ENCODE data around the gene PCDHGA8. TPM values are rescaled to one million over a fixed set of nuclear protein-coding genes. Genes with fewer than 3 reads are reported as not detected.
"Not testable (repeated sequence)": the region's sequence is repeated elsewhere in the genome, so short reads cannot be mapped to it uniquely, and the experiment has no call there.

Gene PCDHGA8
- polyA plus RNA-seq, 3 donors: 0.78 to 0.85 (median 0.81) TPM

GRCh38 chr5:141397756-141398551, 5.5 kb downstream of the PCDHGA8 start, which contains the start of gene PCDHGB5:
Gene PCDHGB5 (plus strand): TSS chr5:141397947. CDS start chr5:141398128, 181 bp downstream.
- DNase-seq: not testable (repeated sequence)

- no peak for DNase-seq
These were observed 6.2 kb downstream of the PCDHGA8 start for GRCh38 chr5:141398608-141399007.

GRCh38 chr5:141399555-141400258, 7.3 kb downstream of the PCDHGA8 start:
- no peak for DNase-seq

- no peak for DNase-seq
These were observed 10.3 kb downstream of the PCDHGA8 start, which contains the start of gene PCDHGA9 for GRCh38 chr5:141402553-141403243. Gene PCDHGA9 (plus strand): TSS chr5:141402778. CDS start chr5:141402953, 175 bp downstream.

- no peak for DNase-seq
These were observed 11.0 kb downstream of the PCDHGA8 start for GRCh38 chr5:141403387-141403786.

GRCh38 chr5:141407790-141408505, 15.5 kb downstream of the PCDHGA8 start, which contains the start of gene PCDHGB6:
Gene PCDHGB6 (plus strand): TSS chr5:141408021. CDS start chr5:141408203, 182 bp downstream.
- not testable (repeated sequence) for DNase-seq

- no peak for DNase-seq
These were observed 17.3 kb downstream of the PCDHGA8 start for GRCh38 chr5:141409598-141410306.

- DNase-seq: no peak
These were observed 19.1 kb downstream of the PCDHGA8 start for GRCh38 chr5:141411575-141411974.

GRCh38 chr5:141412854-141413539, 20.6 kb downstream of the PCDHGA8 start, which contains the start of gene PCDHGA10:
Gene PCDHGA10 (plus strand): TSS chr5:141412987. CDS start chr5:141413176, 189 bp downstream.
- no peak for DNase-seq

GRCh38 chr5:141413540-141414069, 21.2 kb downstream of the PCDHGA8 start:
- DNase-seq: no peak

GRCh38 chr5:141414548-141415274, 22.3 kb downstream of the PCDHGA8 start:
- DNase-seq: not testable (repeated sequence)

- DNase-seq: not testable (repeated sequence)
These were observed 22.8 kb downstream of the PCDHGA8 start for GRCh38 chr5:141415275-141415618.

GRCh38 chr5:141417494-141418172, 25.2 kb downstream of the PCDHGA8 start, which contains the start of gene PCDHGB7:
Gene PCDHGB7 (plus strand): TSS chr5:141417677. CDS start chr5:141417860, 183 bp downstream.
- peak; percentile 42 for DNase-seq

- no peak for DNase-seq
These were observed 26.8 kb downstream of the PCDHGA8 start for GRCh38 chr5:141419074-141419880.

GRCh38 chr5:141420855-141421488, 28.5 kb downstream of the PCDHGA8 start, which contains the start of gene PCDHGA11:
Gene PCDHGA11 (plus strand): TSS chr5:141421051. CDS start chr5:141421228, 177 bp downstream.
- peak; percentile 29 for DNase-seq

- DNase-seq: no peak
These were observed 29.0 kb downstream of the PCDHGA8 start for GRCh38 chr5:141421489-141421855.
